ENCODE data around the gene KCND3. TPM values are rescaled to one million over a fixed set of nuclear protein-coding genes. Genes with fewer than 3 reads are reported as not detected.

The KCND3 gene
- polyA plus RNA-seq, 2 donors: 0.57 to 1.6 TPM

GRCh38 chr1:111793923-111794322, 195.5 kb downstream of the KCND3 start:
- no peaks in the 10 kb centered on the region for H3K36me3 ChIP-seq (ENCODE audit: control insufficient read depth in 2 of 2, insufficient read depth in 2 of 2, low read length in 1 of 2)
- 46 to 60% methylated on average over 2 of the region's 2 CpGs for WGBS, 2 donors
- no peak overlapping the region for H3K4me3 ChIP-seq (ENCODE audit: low read depth in 1 of 2, low read length in 2 of 2)
- no peak overlapping the region for H3K27ac ChIP-seq (ENCODE audit: low read depth in 2 of 2, low read length in 1 of 2)
- H3K4me1 ChIP-seq (ENCODE audit: control insufficient read depth in 2 of 2, insufficient read depth in 2 of 2, low read length in 1 of 2): no peaks in the 10 kb centered on the region
- H3K27me3 ChIP-seq (ENCODE audit: control insufficient read depth in 1 of 2, insufficient read depth in 2 of 2, low read length in 2 of 2): no peaks in the 10 kb centered on the region
- H3K9me3 ChIP-seq (ENCODE audit: control insufficient read depth in 2 of 2, insufficient read depth in 1 of 2, low read depth in 1 of 2, low read length in 1 of 2): no peaks in the 10 kb centered on the region

- Histone ChIP-seq H3K27ac (ENCODE audit: low read depth in 2 of 2, low read length in 1 of 2) (no peak overlapping the region), H3K4me1 (ENCODE audit: control insufficient read depth in 2 of 2, insufficient read depth in 2 of 2, low read length in 1 of 2) (no peaks in the 10 kb centered on the region), H3K36me3 (ENCODE audit: control insufficient read depth in 2 of 2, insufficient read depth in 2 of 2, low read length in 1 of 2) (no peaks in the 10 kb centered on the region), H3K27me3 (ENCODE audit: control insufficient read depth in 1 of 2, insufficient read depth in 2 of 2, low read length in 2 of 2) (no peaks in the 10 kb centered on the region), H3K9me3 (ENCODE audit: control insufficient read depth in 2 of 2, insufficient read depth in 1 of 2, low read depth in 1 of 2, low read length in 1 of 2) (no peaks in the 10 kb centered on the region), H3K4me3 (ENCODE audit: low read depth in 1 of 2, low read length in 2 of 2) (no peak overlapping the region)
- 53 to 57% methylated on average over 5 of the region's 5 CpGs for WGBS, 2 donors
These were observed 197.2 kb downstream of the KCND3 start for GRCh38 chr1:111792249-111792648.

GRCh38 chr1:111791776-111792175, 197.7 kb downstream of the KCND3 start:
- WGBS, 2 donors: 72 to 84% methylated on average over 6 of the region's 6 CpGs
- no peaks in the 10 kb centered on the region for H3K27me3 ChIP-seq (ENCODE audit: control insufficient read depth in 1 of 2, insufficient read depth in 2 of 2, low read length in 2 of 2)
- H3K9me3 ChIP-seq (ENCODE audit: control insufficient read depth in 2 of 2, insufficient read depth in 1 of 2, low read depth in 1 of 2, low read length in 1 of 2): no peaks in the 10 kb centered on the region
- no peak overlapping the region for H3K27ac ChIP-seq (ENCODE audit: low read depth in 2 of 2, low read length in 1 of 2)
- no peaks in the 10 kb centered on the region for H3K36me3 ChIP-seq (ENCODE audit: control insufficient read depth in 2 of 2, insufficient read depth in 2 of 2, low read length in 1 of 2)
- no peaks in the 10 kb centered on the region for H3K4me1 ChIP-seq (ENCODE audit: control insufficient read depth in 2 of 2, insufficient read depth in 2 of 2, low read length in 1 of 2)
- H3K4me3 ChIP-seq (ENCODE audit: low read depth in 1 of 2, low read length in 2 of 2): no peak overlapping the region

GRCh38 chr1:111789666-111790316, 199.7 kb downstream of the KCND3 start:
- H3K27me3 ChIP-seq (ENCODE audit: control insufficient read depth in 1 of 2, insufficient read depth in 2 of 2, low read length in 2 of 2): no peaks in the 10 kb centered on the region
- no peaks in the 10 kb centered on the region for H3K4me1 ChIP-seq (ENCODE audit: control insufficient read depth in 2 of 2, insufficient read depth in 2 of 2, low read length in 1 of 2)
- no peaks in the 10 kb centered on the region for H3K36me3 ChIP-seq (ENCODE audit: control insufficient read depth in 2 of 2, insufficient read depth in 2 of 2, low read length in 1 of 2)
- H3K27ac ChIP-seq (ENCODE audit: low read depth in 2 of 2, low read length in 1 of 2): no peak overlapping the region
- H3K9me3 ChIP-seq (ENCODE audit: control insufficient read depth in 2 of 2, insufficient read depth in 1 of 2, low read depth in 1 of 2, low read length in 1 of 2): no peaks in the 10 kb centered on the region
- no peak overlapping the region for H3K4me3 ChIP-seq (ENCODE audit: low read depth in 1 of 2, low read length in 2 of 2)
- 76 to 80% methylated on average over 2 of the region's 2 CpGs for WGBS, 2 donors

GRCh38 chr1:111789142-111789541, 200.3 kb downstream of the KCND3 start:
- Histone ChIP-seq H3K4me3 (ENCODE audit: low read depth in 1 of 2, low read length in 2 of 2) (no peak overlapping the region), H3K4me1 (ENCODE audit: control insufficient read depth in 2 of 2, insufficient read depth in 2 of 2, low read length in 1 of 2) (no peaks in the 10 kb centered on the region), H3K27me3 (ENCODE audit: control insufficient read depth in 1 of 2, insufficient read depth in 2 of 2, low read length in 2 of 2) (no peaks in the 10 kb centered on the region), H3K27ac (ENCODE audit: low read depth in 2 of 2, low read length in 1 of 2) (no peak overlapping the region), H3K9me3 (ENCODE audit: control insufficient read depth in 2 of 2, insufficient read depth in 1 of 2, low read depth in 1 of 2, low read length in 1 of 2) (no peaks in the 10 kb centered on the region), H3K36me3 (ENCODE audit: control insufficient read depth in 2 of 2, insufficient read depth in 2 of 2, low read length in 1 of 2) (no peaks in the 10 kb centered on the region)
- 59 to 65% methylated on average over 5 of the region's 5 CpGs for WGBS, 2 donors

GRCh38 chr1:111786669-111787207, 202.7 kb downstream of the KCND3 start:
- Histone ChIP-seq H3K27ac (ENCODE audit: low read depth in 2 of 2, low read length in 1 of 2) (no peak overlapping the region), H3K27me3 (ENCODE audit: control insufficient read depth in 1 of 2, insufficient read depth in 2 of 2, low read length in 2 of 2) (no peaks in the 10 kb centered on the region), H3K4me1 (ENCODE audit: control insufficient read depth in 2 of 2, insufficient read depth in 2 of 2, low read length in 1 of 2) (no peaks in the 10 kb centered on the region), H3K36me3 (ENCODE audit: control insufficient read depth in 2 of 2, insufficient read depth in 2 of 2, low read length in 1 of 2) (no peaks in the 10 kb centered on the region), H3K4me3 (ENCODE audit: low read depth in 1 of 2, low read length in 2 of 2) (no peak overlapping the region), H3K9me3 (ENCODE audit: control insufficient read depth in 2 of 2, insufficient read depth in 1 of 2, low read depth in 1 of 2, low read length in 1 of 2) (no peaks in the 10 kb centered on the region)
- WGBS, 2 donors: 85 to 91% methylated on average over 9 of the region's 9 CpGs

- Histone ChIP-seq H3K27me3 (ENCODE audit: control insufficient read depth in 1 of 2, insufficient read depth in 2 of 2, low read length in 2 of 2) (no peaks in the 10 kb centered on the region), H3K9me3 (ENCODE audit: control insufficient read depth in 2 of 2, insufficient read depth in 1 of 2, low read depth in 1 of 2, low read length in 1 of 2) (no peaks in the 10 kb centered on the region), H3K36me3 (ENCODE audit: control insufficient read depth in 2 of 2, insufficient read depth in 2 of 2, low read length in 1 of 2) (no peaks in the 10 kb centered on the region), H3K4me3 (ENCODE audit: low read depth in 1 of 2, low read length in 2 of 2) (no peak overlapping the region), H3K4me1 (ENCODE audit: control insufficient read depth in 2 of 2, insufficient read depth in 2 of 2, low read length in 1 of 2) (no peaks in the 10 kb centered on the region), H3K27ac (ENCODE audit: low read depth in 2 of 2, low read length in 1 of 2) (no peak overlapping the region)
- WGBS, 2 donors: 77 to 84% methylated on average over 4 of the region's 4 CpGs
These were observed 205.1 kb downstream of the KCND3 start for GRCh38 chr1:111784273-111784901.

GRCh38 chr1:111779546-111779945, 209.9 kb downstream of the KCND3 start:
- WGBS, 2 donors: 87 to 90% methylated on average over 2 of the region's 2 CpGs
- Histone ChIP-seq H3K4me3 (ENCODE audit: low read depth in 1 of 2, low read length in 2 of 2) (no peak overlapping the region), H3K27me3 (ENCODE audit: control insufficient read depth in 1 of 2, insufficient read depth in 2 of 2, low read length in 2 of 2) (no peaks in the 10 kb centered on the region), H3K36me3 (ENCODE audit: control insufficient read depth in 2 of 2, insufficient read depth in 2 of 2, low read length in 1 of 2) (no peaks in the 10 kb centered on the region), H3K4me1 (ENCODE audit: control insufficient read depth in 2 of 2, insufficient read depth in 2 of 2, low read length in 1 of 2) (no peaks in the 10 kb centered on the region), H3K27ac (ENCODE audit: low read depth in 2 of 2, low read length in 1 of 2) (no peak overlapping the region), H3K9me3 (ENCODE audit: control insufficient read depth in 2 of 2, insufficient read depth in 1 of 2, low read depth in 1 of 2, low read length in 1 of 2) (no peaks in the 10 kb centered on the region)

GRCh38 chr1:111778541-111779051, 210.9 kb downstream of the KCND3 start:
- H3K9me3 ChIP-seq (ENCODE audit: control insufficient read depth in 2 of 2, insufficient read depth in 1 of 2, low read depth in 1 of 2, low read length in 1 of 2): no peaks in the 10 kb centered on the region
- H3K4me1 ChIP-seq (ENCODE audit: control insufficient read depth in 2 of 2, insufficient read depth in 2 of 2, low read length in 1 of 2): no peaks in the 10 kb centered on the region
- H3K36me3 ChIP-seq (ENCODE audit: control insufficient read depth in 2 of 2, insufficient read depth in 2 of 2, low read length in 1 of 2): no peaks in the 10 kb centered on the region
- WGBS, 2 donors: 73% methylated on average over 2 of the region's 2 CpGs
- no peak overlapping the region for H3K27ac ChIP-seq (ENCODE audit: low read depth in 2 of 2, low read length in 1 of 2)
- no peaks in the 10 kb centered on the region for H3K27me3 ChIP-seq (ENCODE audit: control insufficient read depth in 1 of 2, insufficient read depth in 2 of 2, low read length in 2 of 2)
- no peak overlapping the region for H3K4me3 ChIP-seq (ENCODE audit: low read depth in 1 of 2, low read length in 2 of 2)

Measured in esophagus (tissue), 2 donors.